Measurements from ENCODE around the gene HSPBP1. TPM values are rescaled to one million over a fixed set of nuclear protein-coding genes. Genes with fewer than 3 reads are reported as not detected.

The HSPBP1 gene
- total and polyA plus RNA-seq, 9 of the 15 experiments (the other 6 are each of a cell fraction or from before 2014, with no cell fraction given) = 0.83 to 81.3 (median 21.8) TPM

GRCh38 chr19:55279770-55280643 lies at the start of gene HSPBP1 (continued):
- TF ChIP-seq JUN (IDR thresholded peaks at IDR 0.05; ENCODE audit: borderline replicate concordance, low read depth, low read length) (peak; percentile 27; the same call in 1 of the 2 replicates), JUN (CRISPR knock-in tag; IDR thresholded peaks at IDR 0.05; ENCODE audit: borderline replicate concordance) (no peak), POLR2A (conservative IDR thresholded peaks at IDR 0.05) (peak; percentile 76), ZNF165 (CRISPR knock-in tag; IDR thresholded peaks at IDR 0.05; ENCODE audit: borderline replicate concordance) (no peak), ZNF134 (CRISPR knock-in tag; conservative IDR thresholded peaks at IDR 0.05) (no peak), TEAD2 (tag; IDR thresholded peaks at IDR 0.05) (no peak), KLF16 (IDR thresholded peaks at IDR 0.05) (no peak), ARID4B (CRISPR knock-in tag; IDR thresholded peaks at IDR 0.05) (peak; percentile 99), RBBP5 (IDR thresholded peaks at IDR 0.05; ENCODE audit: borderline replicate concordance, insufficient read depth, low read length, poor library complexity, severe bottlenecking) (peak; percentile 86), ZFP30 (CRISPR knock-in tag; IDR thresholded peaks at IDR 0.05; ENCODE audit: borderline replicate concordance) (no peak), CREM (IDR thresholded peaks at IDR 0.05; ENCODE audit: low read depth) (peak; percentile 94), ZNF133 (CRISPR knock-in tag; IDR thresholded peaks at IDR 0.05) (no peak), SMAD1 (IDR thresholded peaks at IDR 0.05; ENCODE audit: low read depth, low read length, partially characterized antibody) (peak; percentile 17), ZNF224 (CRISPR knock-in tag; IDR thresholded peaks at IDR 0.05) (no peak), SREBF2 (CRISPR knock-in tag; IDR thresholded peaks at IDR 0.05) (no peak), TARDBP (IDR thresholded peaks at IDR 0.05) (peak; percentile 88), ZBTB1 (CRISPR knock-in tag; IDR thresholded peaks at IDR 0.05; ENCODE audit: borderline replicate concordance, low read depth) (no peak), E2F3 (CRISPR knock-in tag; IDR thresholded peaks at IDR 0.05) (peak; percentile 60), ZNF830 (CRISPR knock-in tag; IDR thresholded peaks at IDR 0.05) (no peak), TOE1 (IDR thresholded peaks at IDR 0.05; ENCODE audit: borderline replicate concordance) (no peak), TOE1 (CRISPR knock-in tag; IDR thresholded peaks at IDR 0.05; ENCODE audit: borderline replicate concordance, low read depth) (no peak), CBFB (CRISPR knock-in tag; IDR thresholded peaks at IDR 0.05) (no peak)
- TF ChIP-seq, protein P1, sequence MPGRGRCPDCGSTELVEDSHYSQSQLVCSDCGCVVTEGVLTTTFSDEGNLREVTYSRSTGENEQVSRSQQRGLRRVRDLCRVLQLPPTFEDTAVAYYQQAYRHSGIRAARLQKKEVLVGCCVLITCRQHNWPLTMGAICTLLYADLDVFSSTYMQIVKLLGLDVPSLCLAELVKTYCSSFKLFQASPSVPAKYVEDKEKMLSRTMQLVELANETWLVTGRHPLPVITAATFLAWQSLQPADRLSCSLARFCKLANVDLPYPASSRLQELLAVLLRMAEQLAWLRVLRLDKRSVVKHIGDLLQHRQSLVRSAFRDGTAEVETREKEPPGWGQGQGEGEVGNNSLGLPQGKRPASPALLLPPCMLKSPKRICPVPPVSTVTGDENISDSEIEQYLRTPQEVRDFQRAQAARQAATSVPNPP (IDR thresholded peaks at IDR 0.05; ENCODE audit: borderline replicate concordance, insufficient read depth, insufficient read length) = no peak
